ENCODE results near the gene TMX2.

- TF ChIP-seq SMC3 (conservative IDR thresholded peaks at IDR 0.05; ENCODE audit: poor library complexity), result no peak
- TF ChIP-seq CTCF (IDR thresholded peaks at IDR 0.05; ENCODE audit: poor library complexity, severe bottlenecking), result no peak
Observed at GRCh38 chr11:57745206-57745605, 32.8 kb downstream of the TMX2 start.
